Type B pancreatic cell (in vitro differentiated cells): ENCODE results near the gene SLC66A1. TPM values are rescaled to one million over a fixed set of nuclear protein-coding genes. Genes with fewer than 3 reads are reported as not detected.

Source experiments
- DNase-seq: peaks from one replicate; pipeline ENCODE4 v3.0.0; 2021; ENCODE audit warnings: mixed read lengths; ENCODE audit not compliant: unreplicated experiment; ENCODE audit errors: extremely low spot score
- H3K27ac Mint-ChIP-seq: 2 replicates; pipeline ENCODE4 v1.8.0; 2021; ENCODE audit warnings: mild to moderate bottlenecking, mixed read lengths
- H3K27me3 Mint-ChIP-seq: 2 replicates; pipeline ENCODE4 v1.8.0; 2021; ENCODE audit warnings: mixed read lengths
- H3K36me3 Mint-ChIP-seq: 2 replicates; pipeline ENCODE4 v1.8.0; 2021; ENCODE audit warnings: mixed read lengths
- H3K4me1 Mint-ChIP-seq: one replicate; pipeline ENCODE4 v1.8.0; 2021; ENCODE audit warnings: mixed read lengths; ENCODE audit not compliant: unreplicated experiment
- H3K4me3 Mint-ChIP-seq: 2 replicates; pipeline ENCODE4 v1.8.0; 2021; ENCODE audit warnings: mild to moderate bottlenecking, mixed read lengths
- H3K9me3 Mint-ChIP-seq: 2 replicates; pipeline ENCODE4 v1.8.0; 2021; ENCODE audit warnings: mixed read lengths
- total RNA-seq: library from RNA; stranded (reverse); gene quantifications from 2 replicates; pipeline ENCODE4 v1.2.1, GENCODE V29; 2021; ENCODE audit warnings: low replicate concordance
- TF ChIP-seq, protein P1 (sequence below): fragments of 200-600 bp; sonication (generic); conservative IDR thresholded peaks from 2 replicates; pipeline ENCODE4 v1.5.0; 2021; ENCODE audit warnings: antibody characterized with exemption, mild to moderate bottlenecking

SLC66A1 gene
- total RNA-seq, 1 donor from 2014 or later, result 24.1 TPM

DNA sequence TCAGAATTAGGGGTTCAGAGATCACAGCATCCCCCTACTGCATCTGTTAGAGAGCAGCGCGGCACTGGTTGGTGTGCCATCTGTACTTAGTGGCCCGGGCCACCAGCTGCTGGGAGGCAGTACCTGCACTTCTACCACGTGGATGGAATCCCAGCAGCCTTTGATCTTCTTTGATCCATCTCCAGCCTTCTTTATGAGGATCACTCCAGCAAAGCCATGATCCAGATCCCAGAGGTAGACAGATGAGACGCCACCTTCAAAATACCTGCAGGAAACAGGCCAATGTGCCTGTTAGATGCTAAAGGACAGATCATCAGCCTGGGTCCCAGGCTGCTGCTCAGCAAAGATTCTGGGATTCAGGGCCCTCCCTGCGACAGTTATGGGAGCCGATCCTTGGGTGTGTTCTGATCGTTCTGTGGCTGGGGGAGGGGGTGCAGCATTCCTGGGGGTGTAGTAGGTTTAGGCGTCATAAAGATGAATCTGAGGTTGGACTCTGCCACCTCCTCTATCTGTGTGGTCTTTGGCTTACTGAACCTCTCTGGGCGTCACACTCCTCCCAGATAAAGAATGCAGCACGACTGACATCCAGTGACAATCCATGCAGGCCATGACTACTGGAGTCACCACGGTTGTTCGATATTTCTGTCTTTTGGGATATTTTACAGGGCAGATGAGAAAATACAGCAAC lies 45.3 kb downstream of the SLC66A1 start:
- Mint-ChIP-seq H3K9me3 (no peaks in the 10 kb centered on the region), H3K4me3 (no peak overlapping the region), H3K27ac (peak overlapping the region; percentile 32), H3K4me1 (peaks cover 12% of the 10 kb centered on the region), H3K27me3 (no peaks in the 10 kb centered on the region), H3K36me3 (peaks cover 6% of the 10 kb centered on the region)
- TF ChIP-seq, protein P1, sequence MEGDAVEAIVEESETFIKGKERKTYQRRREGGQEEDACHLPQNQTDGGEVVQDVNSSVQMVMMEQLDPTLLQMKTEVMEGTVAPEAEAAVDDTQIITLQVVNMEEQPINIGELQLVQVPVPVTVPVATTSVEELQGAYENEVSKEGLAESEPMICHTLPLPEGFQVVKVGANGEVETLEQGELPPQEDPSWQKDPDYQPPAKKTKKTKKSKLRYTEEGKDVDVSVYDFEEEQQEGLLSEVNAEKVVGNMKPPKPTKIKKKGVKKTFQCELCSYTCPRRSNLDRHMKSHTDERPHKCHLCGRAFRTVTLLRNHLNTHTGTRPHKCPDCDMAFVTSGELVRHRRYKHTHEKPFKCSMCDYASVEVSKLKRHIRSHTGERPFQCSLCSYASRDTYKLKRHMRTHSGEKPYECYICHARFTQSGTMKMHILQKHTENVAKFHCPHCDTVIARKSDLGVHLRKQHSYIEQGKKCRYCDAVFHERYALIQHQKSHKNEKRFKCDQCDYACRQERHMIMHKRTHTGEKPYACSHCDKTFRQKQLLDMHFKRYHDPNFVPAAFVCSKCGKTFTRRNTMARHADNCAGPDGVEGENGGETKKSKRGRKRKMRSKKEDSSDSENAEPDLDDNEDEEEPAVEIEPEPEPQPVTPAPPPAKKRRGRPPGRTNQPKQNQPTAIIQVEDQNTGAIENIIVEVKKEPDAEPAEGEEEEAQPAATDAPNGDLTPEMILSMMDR, result no peak
- DNase-seq, result no peak

DNA sequence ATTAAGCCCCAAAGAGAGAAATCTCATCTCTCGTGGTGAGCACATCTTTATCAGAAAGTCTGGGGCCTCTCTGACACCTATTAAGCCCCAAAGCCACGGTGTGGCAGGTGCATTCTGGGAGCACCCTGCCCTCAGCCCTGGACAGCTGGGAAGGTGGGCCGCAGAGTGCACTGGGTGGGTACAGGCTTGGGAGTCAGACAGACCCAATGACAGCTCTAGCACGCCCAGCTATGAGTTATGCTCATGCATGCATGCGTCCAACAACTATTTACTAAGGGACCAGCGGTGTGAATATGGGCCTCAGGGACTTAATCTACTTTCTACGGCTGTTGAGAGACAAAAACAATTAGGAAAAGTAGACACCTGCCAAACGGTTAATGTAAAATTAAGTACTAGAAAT lies 46.6 kb downstream of the SLC66A1 start:
- peaks cover 4% of the 10 kb centered on the region for H3K36me3 Mint-ChIP-seq
- TF ChIP-seq, protein P1, result no peak
- H3K9me3 Mint-ChIP-seq, result no peaks in the 10 kb centered on the region
- no peaks in the 10 kb centered on the region for H3K27me3 Mint-ChIP-seq
- no peak overlapping the region for H3K4me3 Mint-ChIP-seq
- H3K4me1 Mint-ChIP-seq, result peaks cover 16% of the 10 kb centered on the region
- H3K27ac Mint-ChIP-seq, result no peak overlapping the region
- DNase-seq, result no peak

DNA sequence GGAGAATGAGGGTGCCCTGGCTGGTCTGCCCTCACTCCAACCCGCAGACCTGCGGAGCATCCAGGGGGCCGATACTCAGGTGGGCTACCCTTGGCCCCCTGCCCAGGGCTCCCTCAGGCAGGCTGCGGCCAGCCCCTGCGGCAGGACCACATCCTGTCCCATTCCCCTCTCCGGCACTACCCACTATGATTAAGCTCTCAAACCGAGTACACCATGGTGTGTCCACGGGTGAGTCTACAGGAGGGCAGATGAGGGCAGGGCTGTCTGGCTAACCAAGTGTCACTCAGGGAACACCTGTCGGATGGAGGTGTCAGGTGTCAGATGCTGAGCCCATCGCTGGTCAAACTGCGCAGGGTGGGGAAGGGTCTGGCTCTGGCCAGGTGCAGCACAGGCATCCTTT lies 47.2 kb downstream of the SLC66A1 start:
- no peaks in the 10 kb centered on the region for H3K9me3 Mint-ChIP-seq
- no peak overlapping the region for H3K27ac Mint-ChIP-seq
- no peak overlapping the region for H3K4me3 Mint-ChIP-seq
- DNase-seq, result no peak
- TF ChIP-seq, protein P1, result no peak
- peaks cover 4% of the 10 kb centered on the region for H3K36me3 Mint-ChIP-seq
- H3K4me1 Mint-ChIP-seq, result peaks cover 15% of the 10 kb centered on the region
- no peaks in the 10 kb centered on the region for H3K27me3 Mint-ChIP-seq

DNA sequence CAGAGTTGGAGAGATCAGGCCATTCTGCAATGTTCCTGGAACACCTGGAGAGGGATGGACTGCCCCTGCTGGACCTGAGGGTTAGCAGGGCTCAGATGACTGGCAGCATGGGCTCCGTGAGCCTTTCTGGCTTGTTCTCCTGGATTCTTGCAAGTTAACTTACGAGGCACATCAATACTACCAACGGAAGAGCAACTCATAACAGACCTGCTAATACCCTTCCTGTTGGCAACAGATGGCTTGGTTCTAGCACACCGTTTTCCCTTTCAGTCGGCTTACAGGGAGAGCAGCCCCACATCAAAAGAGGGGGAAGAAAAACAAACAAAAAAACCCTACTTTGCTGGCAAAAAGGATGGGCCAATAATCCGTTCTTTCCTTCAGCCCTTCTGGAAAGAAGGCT lies 47.9 kb downstream of the SLC66A1 start:
- TF ChIP-seq, protein P1, result no peak
- Mint-ChIP-seq H3K9me3 (no peaks in the 10 kb centered on the region), H3K27me3 (no peaks in the 10 kb centered on the region), H3K36me3 (peaks cover 4% of the 10 kb centered on the region), H3K4me1 (peaks cover 16% of the 10 kb centered on the region), H3K27ac (no peak overlapping the region), H3K4me3 (no peak overlapping the region)
- DNase-seq, result no peak

DNA sequence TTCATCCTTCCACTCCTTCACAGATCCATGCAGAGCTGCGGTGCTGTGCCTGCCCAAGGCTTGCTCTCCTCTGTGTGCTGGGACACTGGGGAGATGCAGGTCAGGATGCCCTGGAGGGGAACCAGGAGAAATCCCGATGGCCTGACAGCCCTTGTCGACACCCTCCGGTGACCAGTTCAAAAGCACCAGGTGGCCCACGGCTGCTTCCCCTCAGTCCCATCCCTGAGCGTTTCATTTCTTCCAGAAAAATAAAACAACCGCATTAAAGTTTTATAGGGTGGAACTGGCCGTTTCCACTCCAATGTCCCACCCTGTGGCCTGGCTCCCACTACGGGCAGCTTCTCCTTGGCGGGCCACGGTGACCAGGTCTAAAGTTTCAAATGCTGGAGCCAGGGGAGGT lies 48.3 kb downstream of the SLC66A1 start:
- peaks cover 4% of the 10 kb centered on the region for H3K36me3 Mint-ChIP-seq
- H3K4me1 Mint-ChIP-seq, result peaks cover 16% of the 10 kb centered on the region
- H3K27me3 Mint-ChIP-seq, result no peaks in the 10 kb centered on the region
- no peak overlapping the region for H3K4me3 Mint-ChIP-seq
- no peak overlapping the region for H3K27ac Mint-ChIP-seq
- DNase-seq, result no peak
- no peaks in the 10 kb centered on the region for H3K9me3 Mint-ChIP-seq
- TF ChIP-seq, protein P1, result no peak
